Body of pancreas (tissue), 4 donors: ENCODE data around the gene MIGA2. TPM values are rescaled to one million over a fixed set of nuclear protein-coding genes. Genes with fewer than 3 reads are reported as not detected.

Experiments
- ATAC-seq: fragments of 150-250 bp; one replicate; pipeline ENCODE4 v1.9.1; 2016
- DNase-seq, 4 donors: peaks; one replicate each; pipeline ENCODE4 v3.0.0-alpha.2; 2019
- H3K27ac ChIP-seq, 4 donors: fragments of 200-600 bp; sonication (generic); 1 replicate in 3 of 4; 2 replicates in 1 of 4; pipeline versions ENCODE4 v1.5.1 to v1.6.1; 2016 to 2019; ENCODE audit warnings: mild to moderate bottlenecking in 1 of 4, mixed read lengths in 1 of 4, moderate library complexity in 1 of 4
- H3K27me3 ChIP-seq, 2 donors: fragments of 200-600 bp; sonication (generic); one replicate each; pipeline ENCODE4 v1.6.0; 2016; ENCODE audit warnings: mild to moderate bottlenecking in 1 of 2
- H3K36me3 ChIP-seq, 2 donors: fragments of 200-600 bp; sonication (generic); replicated peaks in 1 of 2; 2 replicates each; pipeline ENCODE4 v1.5.1; 2016; ENCODE audit warnings: low read depth in 2 of 2; ENCODE audit not compliant: insufficient read depth in 1 of 2
- H3K4me1 ChIP-seq: fragments of 200-600 bp; sonication (generic); one replicate; pipeline ENCODE4 v1.6.0; 2016
- H3K4me3 ChIP-seq, 2 donors: fragments of 200-600 bp; sonication (generic); 1 replicate in 1 of 2; 2 replicates in 1 of 2; pipeline ENCODE4 v1.5.1; 2016 to 2019
- H3K9me3 ChIP-seq, 3 donors: fragments of 200-600 bp; sonication (generic); 1 replicate in 2 of 3; 2 replicates in 1 of 3; pipeline ENCODE4 v1.5.1; 2016
- CTCF ChIP-seq, 7 experiments: fragments of 450-650 bp in 4 of 7; fragments of 200-600 bp in 3 of 7; sonication (generic) in 3 of 7; IDR thresholded peaks; one replicate each; pipeline ENCODE4 v1.5.1; 2016 to 2019; ENCODE audit warnings: antibody characterized with exemption in 7 of 7
- POLR2A ChIP-seq, 3 donors: fragments of 450-650 bp; IDR thresholded peaks; one replicate each; pipeline ENCODE4 v1.6.1; 2016; ENCODE audit warnings: antibody characterized with exemption in 3 of 3, mild to moderate bottlenecking in 2 of 3
- WGBS, 2 donors: methylation state at CpG; one replicate each; pipeline ENCODE4 v1.1.5; 2017; 5-methylcytosine and 5-hydroxymethylcytosine counted together
- intact Hi-C: fragments of 100-400 bp; cut with DNase I; formaldehyde crosslinking; loops from one replicate; pipeline ENCODE4 v1.15.1; 2023
- total RNA-seq, 2 donors: library from RNA; depleted of rRNA; stranded (reverse); fragments of >200 nt; gene quantifications; one replicate each; pipeline ENCODE4 v1.1.0, GENCODE V29; 2016

Gene MIGA2
- total RNA-seq, 2 donors from 2014 or later = 11.9 to 36.6 TPM

- 78 to 90% methylated on average over 17 of the region's 17 CpGs for WGBS, 2 donors
- H3K4me1 ChIP-seq = peaks cover 53% of the 10 kb centered on the region
- intact Hi-C loops = no loop called here
- no peaks in the 10 kb centered on the region for H3K27me3 ChIP-seq
- no peaks in the 10 kb centered on the region for H3K9me3 ChIP-seq
- H3K36me3 ChIP-seq = no peaks in the 10 kb centered on the region
- no peak for ATAC-seq
- TF ChIP-seq POLR2A (IDR thresholded peaks at IDR 0.05) (no peak), CTCF (IDR thresholded peaks at IDR 0.05) (no peak)
- H3K4me3 ChIP-seq = no peak overlapping the region
- DNase-seq = no peak
- H3K27ac ChIP-seq = peak overlapping the region in 1 of 4 donors; percentile 76
These were observed 77.3 kb downstream of the MIGA2 start for GRCh38 chr9:129113645-129114304.

GRCh38 chr9:129118799-129119198 lies 82.4 kb downstream of the MIGA2 start:
- Histone ChIP-seq H3K9me3 (no peaks in the 10 kb centered on the region), H3K36me3 (peaks cover 0 to 3% of the 10 kb centered on the region in 2 donors), H3K4me1 (peaks cover 22% of the 10 kb centered on the region), H3K4me3 (no peak overlapping the region), H3K27me3 (no peaks in the 10 kb centered on the region), H3K27ac (no peak overlapping the region)
- TF ChIP-seq POLR2A (IDR thresholded peaks at IDR 0.05) (no peak), CTCF (IDR thresholded peaks at IDR 0.05) (no peak)
- intact Hi-C loops = no loop called here
- DNase-seq = no peak
- no peak for ATAC-seq
- WGBS, 2 donors = 59 to 77% methylated on average over 4 of the region's 4 CpGs

DNA sequence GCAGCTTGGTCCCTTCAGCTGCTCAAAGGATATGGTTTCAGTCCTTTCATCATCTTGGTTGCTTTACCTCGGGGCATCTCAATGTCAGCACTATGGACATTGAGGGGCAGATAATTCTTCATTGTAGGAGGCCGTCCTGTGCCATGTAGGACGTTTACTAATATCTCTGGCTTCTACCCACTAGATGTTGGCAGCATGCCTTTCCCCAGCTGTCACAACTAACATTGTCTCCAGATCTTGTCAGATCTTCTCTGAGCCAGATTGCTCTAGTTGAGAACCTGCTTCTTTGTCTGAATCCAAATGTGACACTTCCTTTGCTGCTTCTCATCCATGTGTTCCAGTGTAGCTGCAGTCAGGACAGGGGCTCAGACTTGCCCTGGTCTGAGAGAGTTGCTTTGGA lies 85.1 kb downstream of the MIGA2 start:
- H3K27me3 ChIP-seq = no peaks in the 10 kb centered on the region
- no peaks in the 10 kb centered on the region for H3K4me1 ChIP-seq
- WGBS, 2 donors = 40 to 46% methylated on average over 3 of the region's 3 CpGs
- intact Hi-C loops = no loop called here
- no peaks in the 10 kb centered on the region for H3K9me3 ChIP-seq
- no peak overlapping the region for H3K4me3 ChIP-seq
- H3K36me3 ChIP-seq = peaks cover 0 to 7% of the 10 kb centered on the region in 2 donors
- H3K27ac ChIP-seq = no peak overlapping the region
- no peak for TF ChIP-seq POLR2A (IDR thresholded peaks at IDR 0.05)
- TF ChIP-seq CTCF (IDR thresholded peaks at IDR 0.05) = no peak
- no peak for ATAC-seq
- DNase-seq = no peak

Other genes starting within 250 kb of the MIGA2 start
- 10 to 100 TPM; 17.5 to 19.5 TPM for gene TBC1D13, start 249.4 kb upstream of the MIGA2 start, total RNA-seq
- 10 to 100 TPM; 22.4 to 24.9 TPM for gene ENDOG, start 218.1 kb upstream of the MIGA2 start, total RNA-seq
- 10 to 100 TPM; 16.2 to 16.3 TPM for gene SPOUT1, start 206.8 kb upstream of the MIGA2 start, total RNA-seq
- 1 to 10 TPM; 2.6 to 4.3 TPM for gene KYAT1, start 154.7 kb upstream of the MIGA2 start, total RNA-seq
- 10 to 100 TPM; 21.0 to 23.7 TPM for gene LRRC8A, start 154.5 kb upstream of the MIGA2 start, total RNA-seq
- 10 to 100 TPM; 48.8 to 65.3 TPM for gene PHYHD1, start 115.6 kb upstream of the MIGA2 start, total RNA-seq
- gene DOLK, start 89.0 kb upstream of the MIGA2 start, total RNA-seq = 10 to 100 TPM in 1 of 2 donors, 1 to 10 TPM in 1; 8.0 to 12.2 TPM
- gene NUP188, start 88.9 kb upstream of the MIGA2 start, total RNA-seq = 10 to 100 TPM; 15.2 to 18.9 TPM
- 100 to 1,000 TPM; 104 to 108 TPM for gene SH3GLB2, start 8.3 kb upstream of the MIGA2 start, total RNA-seq
- gene DOLPP1, start 44.5 kb downstream of the MIGA2 start, total RNA-seq = 1 to 10 TPM; 2.9 to 7.9 TPM
- gene CRAT, start 74.2 kb downstream of the MIGA2 start, total RNA-seq = 100 to 1,000 TPM in 1 of 2 donors, 10 to 100 TPM in 1; 84.8 to 112 TPM
- 10 to 100 TPM; 32.7 to 52.1 TPM for gene PTPA, start 74.8 kb downstream of the MIGA2 start, total RNA-seq
- gene IER5L, start 141.6 kb downstream of the MIGA2 start, total RNA-seq = 1 to 10 TPM; 3.0 to 4.4 TPM